Body of pancreas (tissue), 4 donors: ENCODE measurements around the gene ACCS.

ENCODE experiments used
- CTCF ChIP-seq, 7 experiments: fragments of 450-650 bp in 4 of 7; fragments of 200-600 bp in 3 of 7; sonication (generic) in 3 of 7; IDR thresholded peaks; one replicate each; pipeline ENCODE4 v1.5.1; 2016 to 2019; ENCODE audit warnings: antibody characterized with exemption in 7 of 7
- POLR2A ChIP-seq, 3 donors: fragments of 450-650 bp; IDR thresholded peaks; one replicate each; pipeline ENCODE4 v1.6.1; 2016; ENCODE audit warnings: antibody characterized with exemption in 3 of 3, mild to moderate bottlenecking in 2 of 3

- TF ChIP-seq CTCF (IDR thresholded peaks at IDR 0.05) (no peak), POLR2A (IDR thresholded peaks at IDR 0.05) (no peak)
Measured at GRCh38 chr11:44031549-44031948, 34.5 kb upstream of the ACCS start.
